HEK293 (cell line): ENCODE measurements around the gene PLPP1.

Experiments
- CTCF ChIA-PET: fragments of 350-600 bp; formaldehyde crosslinking; extraction: SDS; loops from one replicate; lab custom pipeline; 2021; ENCODE audit warnings: antibody characterized with exemption; lab: Yijun Ruan, JAX
- POLR2A ChIA-PET: fragments of 300-600 bp; formaldehyde crosslinking; extraction: SDS; loops from one replicate; lab custom pipeline; 2020; ENCODE audit warnings: antibody characterized with exemption, inconsistent platforms; lab: Yijun Ruan, JAX
- H3K27ac ChIP-seq: fragments of 200-500 bp; sonication (Bioruptor generic); 2 replicates; pipeline ENCODE4 v1.5.1; 2014; ENCODE audit warnings: low read depth, low read length, control low read depth, inconsistent platforms; ENCODE audit errors: extremely low read depth
- H3K36me3 ChIP-seq, 2 experiments: fragments of 200-500 bp in 1 of 2; sonication (Bioruptor generic) in 1 of 2; 1 replicate in 1 of 2; 2 replicates in 1 of 2; pipeline ENCODE4 v1.5.1; 2014 to 2017; ENCODE audit warnings: inconsistent platforms in 2 of 2, low read length in 2 of 2; ENCODE audit not compliant: control insufficient read depth in 2 of 2, insufficient read depth in 1 of 2
- H3K4me1 ChIP-seq: fragments of 200-500 bp; sonication (Bioruptor generic); 2 replicates; pipeline ENCODE4 v1.5.1; 2014; ENCODE audit warnings: mild to moderate bottlenecking, low read length, inconsistent platforms; ENCODE audit not compliant: control insufficient read depth, insufficient read depth
- H3K4me3 ChIP-seq: 2 replicates; pipeline ENCODE4 v1.5.1; 2011; ENCODE audit warnings: low read depth, mild to moderate bottlenecking, control low read depth, low read length, moderate library complexity
- H3K9me3 ChIP-seq: fragments of 200-500 bp; sonication (Bioruptor generic); 2 replicates; pipeline ENCODE4 v1.5.1; 2014; ENCODE audit warnings: low read depth, low read length, inconsistent platforms; ENCODE audit not compliant: control insufficient read depth, insufficient read depth
- BCL11A ChIP-seq: fragments of 450-650 bp; formaldehyde crosslinking; IDR thresholded peaks from 2 replicates; pipeline ENCODE4 v1.5.1; 2016; ENCODE audit warnings: low read depth, missing biosample characterization, missing genetic modification characterization
- HOXD13 ChIP-seq: sonication (generic); formaldehyde crosslinking; IDR thresholded peaks from 2 replicates; pipeline ENCODE4 v1.8.0; 2022; ENCODE audit warnings: missing genetic modification reagents, borderline replicate concordance
- KLF16 ChIP-seq: fragments of 450-650 bp; formaldehyde crosslinking; IDR thresholded peaks from 2 replicates; pipeline ENCODE4 v1.5.1; 2017; ENCODE audit warnings: missing biosample characterization, missing genetic modification characterization
- MEIS1 ChIP-seq: sonication (generic); formaldehyde crosslinking; IDR thresholded peaks from 2 replicates; pipeline ENCODE4 v1.8.1; 2022; ENCODE audit warnings: missing genetic modification reagents, mild to moderate bottlenecking, borderline replicate concordance
- MYNN ChIP-seq: fragments of 450-650 bp; formaldehyde crosslinking; IDR thresholded peaks from 2 replicates; pipeline ENCODE4 v1.5.1; 2016; ENCODE audit warnings: missing biosample characterization, missing genetic modification characterization, borderline replicate concordance
- SCRT1 ChIP-seq: fragments of 450-650 bp; formaldehyde crosslinking; IDR thresholded peaks from 2 replicates; pipeline ENCODE4 v1.5.1; 2016; ENCODE audit warnings: missing biosample characterization, missing genetic modification characterization, borderline replicate concordance
- SETDB1 ChIP-seq: IDR thresholded peaks from one replicate; pipeline ENCODE4 v1.6.1; 2017; ENCODE audit warnings: mild to moderate bottlenecking, low read length, moderate library complexity, mixed read lengths; ENCODE audit not compliant: insufficient read length
- WT1 ChIP-seq: fragments of 450-650 bp; formaldehyde crosslinking; IDR thresholded peaks from 2 replicates; pipeline ENCODE4 v1.5.1; 2016; ENCODE audit warnings: missing biosample characterization, missing genetic modification characterization
- YY2 ChIP-seq: fragments of 450-650 bp; formaldehyde crosslinking; IDR thresholded peaks from 2 replicates; pipeline ENCODE4 v1.5.1; 2016; ENCODE audit warnings: missing biosample characterization, missing genetic modification characterization
- ZNF10 ChIP-seq: fragments of 450-650 bp; formaldehyde crosslinking; IDR thresholded peaks from 2 replicates; pipeline ENCODE4 v1.5.1; 2017; ENCODE audit warnings: missing biosample characterization, missing genetic modification characterization
- ZNF19 ChIP-seq: fragments of 450-650 bp; formaldehyde crosslinking; IDR thresholded peaks from 2 replicates; pipeline ENCODE4; 2016; ENCODE audit warnings: missing biosample characterization, missing genetic modification characterization, low read depth
- ZNF341 ChIP-seq: fragments of 450-650 bp; formaldehyde crosslinking; IDR thresholded peaks from 2 replicates; pipeline ENCODE4; 2016; ENCODE audit warnings: low read depth, missing biosample characterization, missing genetic modification characterization
- ZNF350 ChIP-seq: fragments of 450-650 bp; formaldehyde crosslinking; IDR thresholded peaks from 2 replicates; pipeline ENCODE4 v1.5.0; 2017; ENCODE audit warnings: missing biosample characterization, mild to moderate bottlenecking, missing genetic modification characterization
- ZNF37A ChIP-seq: fragments of 450-650 bp; IDR thresholded peaks from 2 replicates; pipeline ENCODE4 v1.5.1; 2018; ENCODE audit warnings: missing biosample characterization, missing genetic modification characterization
- ZNF473 ChIP-seq: fragments of 450-650 bp; formaldehyde crosslinking; IDR thresholded peaks from 2 replicates; pipeline ENCODE4 v1.5.1; 2017; ENCODE audit warnings: missing biosample characterization, missing genetic modification characterization
- ZNF501 ChIP-seq: fragments of 450-650 bp; formaldehyde crosslinking; IDR thresholded peaks from 2 replicates; pipeline ENCODE4 v1.5.1; 2016; ENCODE audit warnings: missing biosample characterization, missing genetic modification characterization
- ZNF560 ChIP-seq: fragments of 450-650 bp; formaldehyde crosslinking; IDR thresholded peaks from 2 replicates; pipeline ENCODE4 v1.5.1; 2017; ENCODE audit warnings: missing biosample characterization, missing genetic modification characterization, borderline replicate concordance
- ZNF654 ChIP-seq: fragments of 450-650 bp; formaldehyde crosslinking; IDR thresholded peaks from 2 replicates; pipeline ENCODE4 v1.5.1; 2016; ENCODE audit warnings: low read depth, missing biosample characterization, missing genetic modification characterization
- ZNF664 ChIP-seq: fragments of 450-650 bp; formaldehyde crosslinking; IDR thresholded peaks from 2 replicates; pipeline ENCODE4 v1.5.1; 2016; ENCODE audit warnings: missing biosample characterization, missing genetic modification characterization
- ZNF76 ChIP-seq: fragments of 450-650 bp; formaldehyde crosslinking; IDR thresholded peaks from 2 replicates; pipeline ENCODE4; 2016; ENCODE audit warnings: low read depth, missing biosample characterization, missing genetic modification characterization, borderline replicate concordance
- ZNF768 ChIP-seq: fragments of 450-650 bp; formaldehyde crosslinking; IDR thresholded peaks from 2 replicates; pipeline ENCODE4 v1.5.1; 2018; ENCODE audit warnings: missing biosample characterization, mild to moderate bottlenecking, missing genetic modification characterization
- ZNF777 ChIP-seq: fragments of 450-650 bp; formaldehyde crosslinking; IDR thresholded peaks from 2 replicates; pipeline ENCODE4 v1.5.1; 2017; ENCODE audit warnings: missing biosample characterization, missing genetic modification characterization, borderline replicate concordance
- ZNF791 ChIP-seq: fragments of 450-650 bp; formaldehyde crosslinking; IDR thresholded peaks from 2 replicates; pipeline ENCODE4 v1.5.1; 2016; ENCODE audit warnings: missing biosample characterization, missing genetic modification characterization
- TF ChIP-seq, protein P1 (sequence below): sonication (generic); formaldehyde crosslinking; IDR thresholded peaks from 2 replicates; pipeline ENCODE4 v1.8.1; 2022; ENCODE audit warnings: mild to moderate bottlenecking, moderate library complexity, missing genetic modification reagents

Gene PLPP1

DNA sequence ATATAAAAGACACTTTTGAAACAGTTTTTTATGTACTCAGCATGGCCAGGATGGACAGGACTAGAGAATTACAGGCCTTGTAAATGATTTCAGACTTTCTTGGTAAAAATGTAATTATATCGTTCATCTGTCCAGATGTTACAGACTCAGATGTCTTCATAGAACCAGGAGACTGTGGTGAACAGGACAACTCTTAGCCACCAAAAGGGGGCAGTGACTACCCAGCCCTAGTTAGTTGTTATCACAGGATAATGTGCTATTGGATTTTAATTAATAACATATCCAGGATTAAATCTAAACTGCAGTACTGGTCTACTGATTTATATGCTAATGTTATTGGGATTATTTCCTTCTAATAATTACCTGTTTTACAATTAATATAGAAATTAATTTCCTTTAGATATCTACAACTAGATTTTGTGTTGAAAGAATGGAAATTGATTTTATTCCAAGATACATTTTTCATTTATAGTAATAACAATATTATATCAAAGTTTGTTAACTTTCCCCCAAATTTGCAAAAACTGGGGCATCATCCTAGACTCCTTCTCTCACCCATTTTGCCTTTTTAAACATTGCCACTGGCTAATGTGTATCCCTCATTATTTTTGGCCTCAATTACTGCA, 127.6 kb downstream of the PLPP1 start:
- H3K27ac ChIP-seq, result no peak overlapping the region
- ChIA-PET CTCF (interaction anchor here (0.8 to 2.6 kb wide), 5 partner anchors 9 to 294 kb away, joined by 3 to 9 read pairs (median 5); no protein-coding TSS in a partner anchor), POLR2A (no interaction called here)
- H3K4me3 ChIP-seq, result no peak overlapping the region
- TF ChIP-seq ZNF654, result peak; percentile 38
- no peak for TF ChIP-seq ZNF473 (tag by site-specific recombination)
- TF ChIP-seq ZNF664 (tag by site-specific recombination), result no peak
- H3K9me3 ChIP-seq, result no peaks in the 10 kb centered on the region
- no peaks in the 10 kb centered on the region for H3K4me1 ChIP-seq
- peaks cover 20 to 51% of the 10 kb centered on the region in 2 experiments for H3K36me3 ChIP-seq

DNA sequence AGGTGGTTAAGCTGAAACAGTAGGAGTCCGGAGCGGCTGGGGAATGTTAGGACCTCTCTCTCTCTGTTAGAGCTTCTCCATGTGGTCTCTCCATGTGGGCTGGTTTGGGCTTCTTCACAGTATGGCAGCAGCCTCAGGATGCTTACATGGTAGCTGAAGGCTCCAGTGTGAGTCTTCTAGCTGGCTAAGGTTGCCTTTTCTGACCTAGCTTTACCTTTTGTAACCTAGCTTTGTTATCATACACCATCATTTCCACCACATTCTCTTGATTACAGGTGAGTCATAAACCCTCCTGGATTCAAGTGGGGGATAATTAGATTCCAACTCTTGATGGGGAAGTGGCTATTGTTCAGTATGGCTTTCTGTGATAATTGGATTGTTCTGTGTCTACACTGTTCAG, 128.5 kb downstream of the PLPP1 start:
- Histone ChIP-seq H3K4me3 (no peak overlapping the region), H3K9me3 (no peaks in the 10 kb centered on the region), H3K36me3 (peaks cover 20 to 53% of the 10 kb centered on the region in 2 experiments), H3K27ac (no peak overlapping the region), H3K4me1 (no peaks in the 10 kb centered on the region)
- TF ChIP-seq YY2 (tag by site-specific recombination), result no peak
- TF ChIP-seq BCL11A (tag by site-specific recombination), result no peak
- no peak for TF ChIP-seq ZNF37A
- no peak for TF ChIP-seq ZNF19 (tag by site-specific recombination)
- no peak for TF ChIP-seq MEIS1
- no peak for TF ChIP-seq ZNF341 (tag by site-specific recombination)
- TF ChIP-seq SCRT1 (tag by site-specific recombination), result no peak
- TF ChIP-seq, protein P1, sequence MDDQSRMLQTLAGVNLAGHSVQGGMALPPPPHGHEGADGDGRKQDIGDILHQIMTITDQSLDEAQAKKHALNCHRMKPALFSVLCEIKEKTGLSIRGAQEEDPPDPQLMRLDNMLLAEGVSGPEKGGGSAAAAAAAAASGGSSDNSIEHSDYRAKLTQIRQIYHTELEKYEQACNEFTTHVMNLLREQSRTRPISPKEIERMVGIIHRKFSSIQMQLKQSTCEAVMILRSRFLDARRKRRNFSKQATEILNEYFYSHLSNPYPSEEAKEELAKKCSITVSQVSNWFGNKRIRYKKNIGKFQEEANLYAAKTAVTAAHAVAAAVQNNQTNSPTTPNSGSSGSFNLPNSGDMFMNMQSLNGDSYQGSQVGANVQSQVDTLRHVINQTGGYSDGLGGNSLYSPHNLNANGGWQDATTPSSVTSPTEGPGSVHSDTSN (CRISPR knock-in tag), result no peak
- no peak for TF ChIP-seq SETDB1
- no peak for TF ChIP-seq ZNF777 (tag by site-specific recombination)
- no peak for TF ChIP-seq ZNF768 (tag by site-specific recombination)
- TF ChIP-seq ZNF350 (tag by site-specific recombination), result no peak
- no peak for TF ChIP-seq ZNF10 (tag by site-specific recombination)
- no peak for TF ChIP-seq ZNF791 (tag by site-specific recombination)
- TF ChIP-seq WT1 (tag by site-specific recombination), result no peak
- ChIA-PET CTCF (interaction anchor here (0.6 to 2.6 kb wide), 9 partner anchors 8 to 295 kb away, joined by 3 to 9 read pairs (median 5); no protein-coding TSS in a partner anchor), POLR2A (interaction anchor here (1.0 kb wide), 1 partner anchor 21 kb away, joined by 3 read pairs; no protein-coding TSS in a partner anchor)

DNA sequence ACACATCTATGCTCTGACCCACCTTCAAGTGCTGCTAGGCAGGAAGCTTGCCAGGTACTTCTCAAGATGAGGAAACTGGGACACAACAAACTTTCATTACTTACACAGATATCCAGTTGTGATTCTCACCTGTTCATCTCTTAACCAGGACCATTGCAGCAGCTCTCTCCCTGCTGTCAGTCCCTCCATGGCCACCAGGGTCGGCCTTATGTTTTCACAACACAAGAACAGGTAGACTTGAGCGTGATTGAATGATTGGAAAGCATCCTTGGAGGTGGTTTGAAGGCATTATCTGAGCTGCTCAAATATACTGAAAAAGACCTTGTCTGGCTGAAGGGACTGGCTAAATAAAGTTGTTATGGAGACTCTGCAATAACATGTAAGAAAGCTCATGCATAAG, 132.6 kb downstream of the PLPP1 start:
- Histone ChIP-seq H3K27ac (no peak overlapping the region), H3K36me3 (peaks cover 28 to 54% of the 10 kb centered on the region in 2 experiments), H3K4me1 (no peaks in the 10 kb centered on the region), H3K4me3 (no peak overlapping the region), H3K9me3 (no peaks in the 10 kb centered on the region)
- ChIA-PET POLR2A (interaction anchor here (0.6 kb wide), 1 partner anchor 1092 kb away, joined by 3 read pairs; the partner anchor contains the start of gene ARL15), CTCF (interaction anchor here (0.9 to 1.4 kb wide), 3 partner anchors 9 to 289 kb away, joined by 3 to 8 read pairs (median 4); no protein-coding TSS in a partner anchor)
- TF ChIP-seq KLF16 (tag by site-specific recombination) (no peak), HOXD13 (CRISPR knock-in tag) (no peak), ZNF76 (tag by site-specific recombination) (no peak), ZNF501 (tag by site-specific recombination) (no peak), ZNF560 (tag by site-specific recombination) (no peak), MYNN (no peak)
